ENCODE measurements around the gene SELENOI.
"Not testable (repeated sequence)": the region's sequence is repeated elsewhere in the genome, so short reads cannot be mapped to it uniquely, and the experiment has no call there.

SELENOI gene

DNA sequence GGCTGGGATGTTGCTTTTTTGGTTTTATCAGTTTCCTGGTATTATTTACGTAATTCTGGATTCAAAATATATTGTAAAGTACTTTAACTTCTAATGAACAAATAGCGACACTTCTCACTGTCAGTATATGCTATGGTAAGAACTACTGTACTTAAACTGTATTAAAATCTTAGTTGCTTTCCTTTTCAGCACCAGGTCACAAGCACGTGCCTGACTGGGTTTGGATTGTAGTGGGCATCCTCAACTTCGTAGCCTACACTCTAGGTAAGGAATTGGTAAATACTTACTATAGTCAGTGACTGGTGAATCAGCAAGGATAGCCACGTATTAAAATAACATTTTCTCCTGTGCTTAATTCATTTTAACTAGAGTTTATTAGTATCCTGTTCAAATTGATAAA, 21.0 kb downstream of the SELENOI start:
- TF ChIP-seq, protein P1, sequence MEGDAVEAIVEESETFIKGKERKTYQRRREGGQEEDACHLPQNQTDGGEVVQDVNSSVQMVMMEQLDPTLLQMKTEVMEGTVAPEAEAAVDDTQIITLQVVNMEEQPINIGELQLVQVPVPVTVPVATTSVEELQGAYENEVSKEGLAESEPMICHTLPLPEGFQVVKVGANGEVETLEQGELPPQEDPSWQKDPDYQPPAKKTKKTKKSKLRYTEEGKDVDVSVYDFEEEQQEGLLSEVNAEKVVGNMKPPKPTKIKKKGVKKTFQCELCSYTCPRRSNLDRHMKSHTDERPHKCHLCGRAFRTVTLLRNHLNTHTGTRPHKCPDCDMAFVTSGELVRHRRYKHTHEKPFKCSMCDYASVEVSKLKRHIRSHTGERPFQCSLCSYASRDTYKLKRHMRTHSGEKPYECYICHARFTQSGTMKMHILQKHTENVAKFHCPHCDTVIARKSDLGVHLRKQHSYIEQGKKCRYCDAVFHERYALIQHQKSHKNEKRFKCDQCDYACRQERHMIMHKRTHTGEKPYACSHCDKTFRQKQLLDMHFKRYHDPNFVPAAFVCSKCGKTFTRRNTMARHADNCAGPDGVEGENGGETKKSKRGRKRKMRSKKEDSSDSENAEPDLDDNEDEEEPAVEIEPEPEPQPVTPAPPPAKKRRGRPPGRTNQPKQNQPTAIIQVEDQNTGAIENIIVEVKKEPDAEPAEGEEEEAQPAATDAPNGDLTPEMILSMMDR (IDR thresholded peaks at IDR 0.05; ENCODE audit: insufficient read depth, low read length, poor library complexity, severe bottlenecking) = no peak
- peaks cover 5% of the 10 kb centered on the region for H3K36me3 ChIP-seq (ENCODE audit: control insufficient read depth, insufficient read depth, low read length)
- no peak overlapping the region for H3K4me3 ChIP-seq (replicated peaks; ENCODE audit: low read depth, low read length)
- DNase-seq (ENCODE audit: extremely low read depth, insufficient read length) = no peak
- no peaks in the 10 kb centered on the region for H3K27me3 ChIP-seq (replicated peaks; ENCODE audit: control insufficient read depth, insufficient read depth, low read length)

DNA sequence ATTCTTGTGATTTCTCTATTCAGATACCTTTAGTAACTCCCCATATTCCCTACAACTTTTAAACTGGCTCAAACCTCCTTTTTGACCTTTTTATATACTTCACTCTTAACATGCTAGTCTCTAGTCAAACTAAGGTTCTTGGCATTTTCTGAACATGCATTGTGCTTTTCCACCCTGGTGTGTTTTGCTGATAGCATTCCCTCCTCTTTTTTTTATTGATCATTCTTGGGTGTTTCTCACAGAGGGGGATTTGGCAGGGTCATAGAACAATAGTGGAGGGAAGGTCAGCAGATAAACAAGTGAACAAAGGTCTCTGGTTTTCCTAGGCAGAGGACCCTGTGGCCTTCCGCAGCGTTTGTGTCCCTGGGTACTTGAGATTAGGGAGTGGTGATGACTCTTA, 23.7 kb downstream of the SELENOI start:
- not testable (repeated sequence) for H3K36me3 ChIP-seq (ENCODE audit: control insufficient read depth, insufficient read depth, low read length)

DNA sequence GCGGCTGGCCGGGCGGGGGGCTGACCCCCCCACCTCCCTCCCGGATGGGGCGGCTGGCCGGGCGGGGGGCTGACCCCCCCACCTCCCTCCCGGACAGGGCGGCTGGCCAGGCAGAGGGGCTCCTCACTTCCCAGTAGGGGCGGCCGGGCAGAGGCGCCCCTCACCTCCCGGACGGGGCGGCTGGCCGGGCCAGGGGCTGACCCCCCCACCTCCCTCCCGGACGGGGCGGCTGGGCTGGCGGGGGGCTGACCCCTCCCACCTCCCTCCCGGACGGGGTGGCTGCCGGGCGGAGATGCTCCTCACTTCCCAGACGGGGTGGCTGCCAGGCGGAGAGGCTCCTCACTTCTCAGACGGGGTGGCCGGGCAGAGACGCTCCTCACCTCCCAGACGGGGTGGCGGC, 25.0 kb downstream of the SELENOI start:
- not testable (repeated sequence) for DNase-seq (ENCODE audit: extremely low read depth, insufficient read length); H3K27me3 ChIP-seq (replicated peaks; ENCODE audit: control insufficient read depth, insufficient read depth, low read length); H3K36me3 ChIP-seq (ENCODE audit: control insufficient read depth, insufficient read depth, low read length); H3K4me3 ChIP-seq (replicated peaks; ENCODE audit: low read depth, low read length)

More for the DNA sequence above, 23.7 kb downstream of the SELENOI start:
- not testable (repeated sequence) for H3K27me3 ChIP-seq (replicated peaks; ENCODE audit: control insufficient read depth, insufficient read depth, low read length); H3K4me3 ChIP-seq (replicated peaks; ENCODE audit: low read depth, low read length); DNase-seq (ENCODE audit: extremely low read depth, insufficient read length)

DNA sequence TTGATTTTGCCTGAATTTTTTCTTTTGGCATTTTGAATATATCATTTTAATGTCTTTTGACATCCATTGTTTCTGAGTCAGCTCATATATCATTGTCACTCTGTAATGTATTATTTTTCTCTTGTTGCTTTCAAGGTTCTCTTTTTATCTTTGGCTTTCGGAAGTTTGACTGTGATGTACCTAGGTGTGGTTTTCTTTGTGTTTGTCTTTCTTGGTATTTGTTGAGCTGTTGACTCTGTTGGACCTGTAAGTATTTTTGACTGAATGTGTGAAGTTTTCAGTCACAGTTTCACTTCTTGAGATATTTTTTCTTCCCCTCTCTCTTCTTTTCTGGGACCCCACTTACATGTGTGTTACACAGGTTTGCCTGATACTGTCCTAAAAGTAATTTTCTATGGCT, 30.9 kb downstream of the SELENOI start:
- TF ChIP-seq, protein P1 (IDR thresholded peaks at IDR 0.05; ENCODE audit: insufficient read depth, low read length, poor library complexity, severe bottlenecking) = no peak
- Histone ChIP-seq H3K4me3 (replicated peaks; ENCODE audit: low read depth, low read length) (no peak overlapping the region), H3K36me3 (ENCODE audit: control insufficient read depth, insufficient read depth, low read length) (peaks cover 2% of the 10 kb centered on the region), H3K27me3 (replicated peaks; ENCODE audit: control insufficient read depth, insufficient read depth, low read length) (no peaks in the 10 kb centered on the region)
- no peak for DNase-seq (ENCODE audit: extremely low read depth, insufficient read length)

DNA sequence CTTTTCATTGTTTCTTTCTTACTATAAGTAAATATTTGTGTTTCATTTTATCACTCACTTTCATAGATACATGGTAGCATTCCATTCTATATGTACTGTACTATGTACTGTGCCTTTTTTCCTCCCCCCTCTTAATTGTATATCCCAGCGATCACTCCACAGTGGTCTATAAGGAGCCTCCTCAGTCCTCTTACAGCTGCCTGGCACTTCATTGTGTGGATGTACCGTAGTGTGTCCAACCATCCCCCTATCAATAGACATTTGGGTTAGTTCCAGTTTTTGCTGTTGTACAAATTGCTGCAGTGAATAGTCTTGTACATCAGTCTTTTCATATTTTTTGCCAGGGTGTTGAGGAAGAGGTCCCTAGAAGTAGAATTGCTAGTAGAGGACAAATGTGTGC, 34.3 kb downstream of the SELENOI start:
- TF ChIP-seq, protein P1 (IDR thresholded peaks at IDR 0.05; ENCODE audit: insufficient read depth, low read length, poor library complexity, severe bottlenecking) = no peak
- H3K4me3 ChIP-seq (replicated peaks; ENCODE audit: low read depth, low read length) = no peak overlapping the region
- no peaks in the 10 kb centered on the region; the same call in 1 of the 2 replicates for H3K36me3 ChIP-seq (ENCODE audit: control insufficient read depth, insufficient read depth, low read length)
- no peaks in the 10 kb centered on the region for H3K27me3 ChIP-seq (replicated peaks; ENCODE audit: control insufficient read depth, insufficient read depth, low read length)
- DNase-seq (ENCODE audit: extremely low read depth, insufficient read length) = no peak

DNA sequence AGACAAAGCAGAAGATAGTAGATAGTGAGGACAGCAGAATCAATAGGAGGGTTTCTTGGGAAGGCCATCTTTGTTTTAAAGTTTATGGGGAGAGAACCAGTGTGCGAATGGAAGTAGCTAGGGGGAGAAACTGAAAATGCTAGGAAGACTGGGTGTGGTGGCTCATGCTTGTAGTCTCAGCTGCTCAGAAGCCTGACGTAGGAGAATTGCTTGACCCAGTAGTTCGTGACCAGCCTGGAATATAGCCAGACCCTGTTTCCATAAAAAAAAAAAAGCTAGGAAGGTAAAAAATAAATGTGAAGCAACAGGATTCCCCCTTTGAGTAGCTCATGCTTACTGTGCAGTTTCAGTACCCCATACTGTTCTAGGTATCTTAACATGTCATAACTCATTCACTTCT, 36.6 kb downstream of the SELENOI start:
- Histone ChIP-seq H3K4me3 (replicated peaks; ENCODE audit: low read depth, low read length) (no peak overlapping the region), H3K36me3 (ENCODE audit: control insufficient read depth, insufficient read depth, low read length) (peaks cover 2% of the 10 kb centered on the region; the same call in 1 of the 2 replicates), H3K27me3 (replicated peaks; ENCODE audit: control insufficient read depth, insufficient read depth, low read length) (no peaks in the 10 kb centered on the region)
- TF ChIP-seq, protein P1 (IDR thresholded peaks at IDR 0.05; ENCODE audit: insufficient read depth, low read length, poor library complexity, severe bottlenecking) = no peak
- DNase-seq (ENCODE audit: extremely low read depth, insufficient read length) = no peak

DNA sequence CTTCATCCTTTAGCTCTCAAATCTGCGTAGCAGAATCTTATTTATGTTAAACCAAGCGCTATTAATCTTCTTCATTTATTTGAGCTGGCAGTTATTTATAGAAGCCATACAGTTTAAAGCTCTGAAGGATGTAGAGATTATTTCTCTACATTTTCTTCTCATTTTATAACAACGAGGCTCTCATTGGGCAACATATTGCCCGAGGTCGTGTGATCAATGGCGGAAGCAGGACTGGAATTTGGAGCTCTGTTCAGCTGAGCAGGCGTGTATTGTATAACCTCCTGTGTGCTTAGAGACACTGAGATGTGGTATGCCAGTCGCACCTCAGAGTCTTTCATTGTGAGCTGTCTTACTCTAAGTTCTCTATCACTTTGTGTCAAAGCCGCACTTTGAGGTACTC, 38.2 kb downstream of the SELENOI start:
- Histone ChIP-seq H3K4me3 (replicated peaks; ENCODE audit: low read depth, low read length) (no peak overlapping the region), H3K27me3 (replicated peaks; ENCODE audit: control insufficient read depth, insufficient read depth, low read length) (no peaks in the 10 kb centered on the region), H3K36me3 (ENCODE audit: control insufficient read depth, insufficient read depth, low read length) (peaks cover 2% of the 10 kb centered on the region; the same call in 1 of the 2 replicates)
- TF ChIP-seq, protein P1 (IDR thresholded peaks at IDR 0.05; ENCODE audit: insufficient read depth, low read length, poor library complexity, severe bottlenecking) = no peak
- no peak for DNase-seq (ENCODE audit: extremely low read depth, insufficient read length)

Measured in GM06990 (cell line).